SH-SY5Y (cell line): ENCODE data around the gene NPL.

Source experiments
- GATA2 ChIP-seq: IDR thresholded peaks from 2 replicates; pipeline ENCODE4 v1.6.1; 2011; ENCODE audit warnings: mild to moderate bottlenecking, low read depth, low read length
- GATA3 ChIP-seq: IDR thresholded peaks from 2 replicates; pipeline ENCODE4 v1.6.1; 2011; ENCODE audit warnings: low read depth, mild to moderate bottlenecking, low read length, moderate library complexity

- no peak for TF ChIP-seq GATA3
- TF ChIP-seq GATA2: no peak
Measured at GRCh38 chr1:182784556-182785171, 4.9 kb upstream of the NPL start.
